ENCODE data around the gene TCFL5. TPM values are rescaled to one million over a fixed set of nuclear protein-coding genes. Genes with fewer than 3 reads are reported as not detected.

Gene TCFL5
- total and polyA plus RNA-seq, 10 of the 15 experiments (the other 5 are each of a cell fraction or from before 2014, with no cell fraction given), result 0.48 to 8.1 (median 3.8) TPM

DNA sequence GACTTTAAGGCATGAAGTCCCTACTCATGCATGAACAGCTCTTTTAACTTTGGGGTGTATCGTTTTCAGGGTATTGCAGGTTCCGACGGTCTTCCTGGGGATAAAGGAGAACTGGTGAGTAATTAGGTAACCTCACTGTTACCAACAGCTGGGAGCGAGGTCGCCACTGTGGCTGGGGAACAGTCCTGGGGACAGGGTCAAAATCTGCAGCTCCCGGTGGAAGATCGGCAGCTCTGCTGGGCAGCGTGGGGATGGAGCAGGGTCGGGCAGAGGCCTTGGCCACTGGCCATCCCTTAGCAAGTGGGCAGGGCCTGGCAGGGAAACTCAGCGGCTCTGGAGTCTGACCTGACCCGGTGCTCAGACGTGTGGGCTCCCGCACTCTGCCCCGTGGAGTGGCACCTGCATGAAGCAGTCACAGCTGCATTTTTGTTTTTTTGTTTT lies 28.7 kb downstream of the TCFL5 start:
- ATAC-seq, result peak; percentile 42
- ChIA-PET SMC1A (ENCODE audit: uncharacterized antibody, unreplicated experiment) (interaction anchor here (0.8 to 0.9 kb wide), 3 partner anchors 16 to 121 kb away, joined by 3 to 4 read pairs (median 3); no protein-coding TSS in a partner anchor), RAD21 (ENCODE audit: unreplicated experiment) (interaction anchor here (0.8 to 0.9 kb wide), 2 partner anchors 10 to 176 kb away, joined by 3 read pairs; no protein-coding TSS in a partner anchor), POLR2A (interaction anchor here (1.1 kb wide), 1 partner anchor 25 kb away, joined by 3 read pairs; no protein-coding TSS in a partner anchor), CTCF (interaction anchor here (1.0 to 2.1 kb wide), 4 partner anchors 10 to 531 kb away, joined by 3 to 9 read pairs (median 3); partner anchors contain the start of gene TCFL5)
- no peaks in the 10 kb centered on the region for H3K36me3 ChIP-seq (ENCODE audit: control insufficient read depth in 2 of 2, insufficient read depth in 2 of 2, low read length in 1 of 2)
- H4K20me1 ChIP-seq (ENCODE audit: control insufficient read depth, insufficient read depth), result no peaks in the 10 kb centered on the region
- no peak for FAIRE-seq
- intact Hi-C loops (cut with micrococcal nuclease; ENCODE audit: unreplicated experiment) (no loop called here), in situ Hi-C loops (cut with MboI) (no loop called here)
- no peak overlapping the region for H3K4me3 ChIP-seq
- 25% methylated on average over 14 of the region's 14 CpGs for WGBS (ENCODE audit: insufficient coverage, insufficient replicate concordance, low lambda C conversion rate, missing lambda C conversion rate)
- H3K27ac ChIP-seq (ENCODE audit: control insufficient read depth, insufficient read depth), result no peak overlapping the region
- DNase-seq (ENCODE audit: low read depth, low spot score), result no peak
- peak overlapping the region; percentile 66 for H3K4me2 ChIP-seq (ENCODE audit: control insufficient read depth, insufficient read depth)
- H3K27me3 ChIP-seq (replicated peaks in 1 of 2; ENCODE audit: control insufficient read depth in 2 of 2, insufficient read depth in 2 of 2, low read length in 1 of 2), result peaks cover 0 to 3% of the 10 kb centered on the region in 2 experiments; a peak in 2 of 4 replicates
- peaks cover 15% of the 10 kb centered on the region for H3K4me1 ChIP-seq (ENCODE audit: control insufficient read depth, insufficient read depth, low read length)
- BruUV-seq (replicated peaks), result no TSS peak
- no peaks in the 10 kb centered on the region for H3K79me2 ChIP-seq (ENCODE audit: control insufficient read depth, insufficient read depth, low read length)
- TF ChIP-seq NR2F1 (conservative IDR thresholded peaks at IDR 0.05) (0 out of 2 replicates have a peak, but pooled peaks have one; percentile 21), DPF2 (IDR thresholded peaks at IDR 0.05) (0 out of 2 replicates have a peak, but pooled peaks have one; percentile 29), RUNX3 (IDR thresholded peaks at IDR 0.05; ENCODE audit: low read length) (peak; percentile 6; the same call in 1 of the 2 replicates), SMARCA5 (IDR thresholded peaks at IDR 0.05) (0 out of 2 replicates have a peak, but pooled peaks have one; percentile 17), HDAC6 (IDR thresholded peaks at IDR 0.05; ENCODE audit: unreplicated experiment) (no peak), MYB (IDR thresholded peaks at IDR 0.05; ENCODE audit: borderline replicate concordance, low read depth, low read length) (no peak), LARP7 (IDR thresholded peaks at IDR 0.05) (0 out of 2 replicates have a peak, but pooled peaks have one; percentile 47), MTA2 (IDR thresholded peaks at IDR 0.05; ENCODE audit: low read depth) (peak; percentile 19; the same call in 1 of the 2 replicates), IKZF2 (IDR thresholded peaks at IDR 0.05) (peak in 1 of 2 experiments; percentile 6; a peak in 1 of 4 replicates)
- H3K9me3 ChIP-seq (replicated peaks; ENCODE audit: control insufficient read depth, insufficient read depth, low read length), result no peaks in the 10 kb centered on the region
- peak overlapping the region; percentile 75 for H2AFZ ChIP-seq (ENCODE audit: control insufficient read depth, low read depth, low read length)
- H3K9ac ChIP-seq (ENCODE audit: control insufficient read depth, insufficient read depth, low read length), result peak overlapping the region; percentile 35; the same call in 1 of the 2 replicates
